PC-9 (cell line): ENCODE measurements around the gene RCC1.

ENCODE experiments used
- CTCF ChIP-seq: fragments of 200-600 bp; sonication (generic); conservative IDR thresholded peaks from 2 replicates; pipeline ENCODE4 v1.6.1; 2017; ENCODE audit warnings: mixed run types, antibody characterized with exemption, mild to moderate bottlenecking, moderate library complexity
- EZH2 ChIP-seq: fragments of 200-600 bp; sonication (generic); IDR thresholded peaks from 2 replicates; pipeline ENCODE4 v1.8.0; 2017; ENCODE audit warnings: antibody characterized with exemption, low read depth

GRCh38 chr1:28501925-28502324 is 3.9 kb upstream of the RCC1 start:
- TF ChIP-seq EZH2 (no peak), CTCF (no peak)
